ENCODE results near the gene AFTPH.

The AFTPH gene

GRCh38 chr2:64617631-64618151 lies 93.6 kb downstream of the AFTPH start:
- in situ Hi-C loops (cut with MboI; ENCODE audit: low sequenced_read_pairs, unreplicated experiment): loop anchor here (25.0 kb wide), 1 partner anchor 420 kb away; no protein-coding TSS in a partner anchor
- DNase-seq (ENCODE audit: low spot score): no peak
- no peak for TF ChIP-seq CTCF (IDR thresholded peaks at IDR 0.05; ENCODE audit: borderline replicate concordance, control extremely low read depth, extremely low read depth, insufficient read depth, missing control alignments)

- DNase-seq (ENCODE audit: low spot score): no peak
- no peak for TF ChIP-seq CTCF (IDR thresholded peaks at IDR 0.05; ENCODE audit: borderline replicate concordance, control extremely low read depth, extremely low read depth, insufficient read depth, missing control alignments)
- in situ Hi-C loops (cut with MboI; ENCODE audit: low sequenced_read_pairs, unreplicated experiment): loop anchor here (25.0 kb wide), 1 partner anchor 417 kb away; no protein-coding TSS in a partner anchor
Measured at GRCh38 chr2:64620661-64621060, 96.5 kb downstream of the AFTPH start.

GRCh38 chr2:64622443-64623241 lies 98.5 kb downstream of the AFTPH start:
- in situ Hi-C loops (cut with MboI; ENCODE audit: low sequenced_read_pairs, unreplicated experiment): loop anchor here (25.0 kb wide), 1 partner anchor 415 kb away; no protein-coding TSS in a partner anchor
- DNase-seq (ENCODE audit: low spot score): no peak
- TF ChIP-seq CTCF (IDR thresholded peaks at IDR 0.05; ENCODE audit: borderline replicate concordance, control extremely low read depth, extremely low read depth, insufficient read depth, missing control alignments): no peak

- DNase-seq (ENCODE audit: low spot score): no peak
- no peak for TF ChIP-seq CTCF (IDR thresholded peaks at IDR 0.05; ENCODE audit: borderline replicate concordance, control extremely low read depth, extremely low read depth, insufficient read depth, missing control alignments)
- in situ Hi-C loops (cut with MboI; ENCODE audit: low sequenced_read_pairs, unreplicated experiment): loop anchor here (25.0 kb wide), 1 partner anchor 414 kb away; no protein-coding TSS in a partner anchor
Measured at GRCh38 chr2:64623242-64623850, 99.2 kb downstream of the AFTPH start.

- in situ Hi-C loops (cut with MboI; ENCODE audit: low sequenced_read_pairs, unreplicated experiment): loop anchor here (25.0 kb wide), 1 partner anchor 413 kb away; no protein-coding TSS in a partner anchor
- DNase-seq (ENCODE audit: low spot score): no peak
- TF ChIP-seq CTCF (IDR thresholded peaks at IDR 0.05; ENCODE audit: borderline replicate concordance, control extremely low read depth, extremely low read depth, insufficient read depth, missing control alignments): no peak
Measured at GRCh38 chr2:64624108-64624610, 100.0 kb downstream of the AFTPH start.

- no peak for DNase-seq (ENCODE audit: low spot score)
- no peak for TF ChIP-seq CTCF (IDR thresholded peaks at IDR 0.05; ENCODE audit: borderline replicate concordance, control extremely low read depth, extremely low read depth, insufficient read depth, missing control alignments)
- in situ Hi-C loops (cut with MboI; ENCODE audit: low sequenced_read_pairs, unreplicated experiment): loop anchor here (25.0 kb wide), 1 partner anchor 412 kb away; no protein-coding TSS in a partner anchor
Measured at GRCh38 chr2:64624862-64625261, 100.7 kb downstream of the AFTPH start.
